ENCODE results near the gene CLMN. TPM values are rescaled to one million over a fixed set of nuclear protein-coding genes. Genes with fewer than 3 reads are reported as not detected.

CLMN gene
- polyA plus RNA-seq, 4 donors = 21.1 to 27.5 (median 24.8) TPM

DNA sequence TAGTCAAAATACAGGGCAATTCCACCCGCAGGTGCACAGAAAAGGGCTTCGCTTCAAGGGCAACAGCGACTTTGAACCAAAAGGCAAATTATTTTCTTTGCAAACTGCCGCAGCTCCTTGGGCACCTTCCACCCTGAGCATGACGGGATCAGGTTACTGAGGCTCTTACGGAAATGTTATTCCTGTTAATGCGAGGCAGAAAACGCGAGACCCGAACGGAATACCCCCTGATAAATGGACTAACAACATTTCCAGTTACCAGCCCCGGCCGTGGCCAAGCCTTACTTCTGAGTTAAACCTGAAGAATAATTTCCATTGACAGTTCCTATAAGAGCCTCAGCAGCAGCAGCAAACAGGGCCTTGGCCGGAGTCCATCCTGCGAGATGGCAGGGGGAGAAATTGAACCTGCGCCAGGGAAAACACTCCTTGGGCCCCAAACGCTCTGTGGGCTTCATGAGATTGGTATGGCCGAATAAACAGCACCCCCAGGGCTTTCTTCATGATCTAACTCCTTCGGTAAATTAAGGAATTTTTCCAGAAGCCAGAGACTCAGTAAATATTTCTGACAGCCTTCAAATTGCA lies 92.3 kb downstream of the CLMN start:
- peak in 1 of 4 donors; percentile 56 for DNase-seq (ENCODE audit: low read depth in 4 of 4, low spot score in 3 of 4)

DNA sequence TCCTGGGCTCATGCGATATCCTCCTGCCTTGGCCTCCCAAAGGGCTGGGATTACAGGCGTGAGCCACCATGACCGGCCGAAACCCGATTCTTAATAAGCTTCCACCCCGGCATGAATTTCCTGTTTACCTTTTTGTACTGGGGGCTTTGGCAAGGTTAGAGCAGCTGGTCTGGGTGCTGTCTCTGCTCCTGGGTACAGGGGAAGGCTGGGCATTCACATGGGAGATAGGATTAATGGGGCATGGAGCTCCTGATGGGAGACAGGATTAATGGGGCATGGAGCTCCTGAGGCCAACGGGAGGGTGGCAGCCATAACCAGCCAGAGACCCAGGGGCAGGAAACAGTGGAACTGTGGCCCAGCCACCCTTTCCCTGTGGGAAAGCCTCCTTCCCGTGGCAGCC lies 92.9 kb downstream of the CLMN start:
- peak in 3 of 4 donors; percentile 48 to 75 (median 69) for DNase-seq (ENCODE audit: low read depth in 4 of 4, low spot score in 3 of 4)

DNA sequence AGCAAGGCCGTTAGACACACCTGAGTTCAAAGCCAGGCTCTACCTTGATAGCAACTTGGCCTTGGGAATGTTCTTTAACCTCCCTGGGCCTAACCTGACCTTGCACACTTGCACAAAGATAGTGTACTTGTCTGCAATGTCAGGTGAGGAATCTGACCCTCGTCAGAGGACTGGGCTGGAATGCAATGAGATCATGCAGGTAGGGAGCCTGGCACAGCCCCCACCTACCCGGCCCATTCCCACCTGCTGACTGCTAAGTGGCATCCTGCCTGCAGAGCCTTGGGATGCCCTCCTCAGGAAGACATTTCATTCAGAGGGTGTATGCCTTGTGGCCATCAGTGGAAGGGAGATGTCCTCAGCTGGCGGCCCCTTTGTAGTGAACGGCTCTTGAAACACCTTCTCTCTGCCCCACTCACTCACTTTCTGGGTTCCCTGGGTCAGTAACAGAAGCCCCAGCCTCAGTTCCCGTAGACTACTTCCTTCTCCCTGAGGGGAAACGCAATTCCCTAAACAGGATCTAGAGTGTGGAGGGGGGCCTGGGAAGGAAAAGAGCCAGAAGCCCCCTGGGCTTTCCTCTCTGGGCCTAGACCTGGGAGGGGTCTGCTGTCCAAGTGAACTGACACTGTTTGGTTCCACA lies 94.3 kb downstream of the CLMN start:
- DNase-seq (ENCODE audit: low read depth in 4 of 4, low spot score in 3 of 4) = no peak

DNA sequence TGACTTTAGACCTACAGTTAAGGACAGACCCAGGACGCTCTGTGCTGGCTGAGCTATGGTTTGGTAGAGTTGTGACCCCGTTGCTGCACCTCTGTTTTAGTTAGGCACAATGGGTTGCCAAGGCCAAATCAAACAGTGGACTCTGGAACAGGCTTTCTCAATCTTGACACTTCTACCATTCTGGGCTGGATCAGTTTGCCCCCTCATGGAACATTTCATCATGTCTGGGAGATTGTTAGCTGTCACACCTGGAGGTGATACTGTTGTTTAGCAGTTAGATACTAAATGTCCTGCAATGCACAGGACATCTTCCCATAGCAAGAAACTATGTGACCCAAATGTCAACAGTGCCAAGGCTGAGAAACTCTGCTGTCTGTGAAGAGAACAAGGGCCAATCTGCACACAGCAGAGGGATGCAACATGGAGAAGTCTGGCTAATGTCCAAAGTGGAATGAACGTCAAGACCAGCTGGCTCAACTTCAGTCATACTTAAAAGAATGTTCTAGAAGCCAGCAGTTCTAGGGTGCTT lies 96.8 kb downstream of the CLMN start:
- DNase-seq (ENCODE audit: low read depth in 4 of 4, low spot score in 3 of 4) = no peak

DNA sequence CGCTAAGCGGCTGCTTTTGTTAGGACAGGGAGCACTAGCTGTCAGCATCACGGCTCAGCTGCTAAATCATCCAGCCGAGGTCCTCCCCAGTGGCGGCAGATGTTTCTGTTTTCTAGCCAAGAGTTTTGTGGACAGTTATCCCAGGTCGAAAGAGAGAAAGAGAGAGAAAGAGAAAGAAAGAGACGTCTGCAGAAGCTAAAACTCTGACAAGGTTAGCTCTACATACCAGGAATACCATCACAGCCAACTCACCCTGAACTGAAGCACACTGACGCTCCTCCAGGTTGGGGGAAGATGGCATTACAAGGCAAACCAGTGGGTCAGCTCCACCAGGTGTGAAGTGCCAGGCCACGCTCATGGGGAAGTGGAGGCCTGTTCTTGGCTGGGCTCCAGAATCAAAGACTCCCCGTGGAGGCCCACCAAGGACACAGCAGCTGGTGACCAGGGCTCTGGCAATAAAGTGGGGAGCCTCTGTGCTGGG lies 97.5 kb downstream of the CLMN start:
- DNase-seq (ENCODE audit: low read depth in 4 of 4, low spot score in 3 of 4) = no peak

DNA sequence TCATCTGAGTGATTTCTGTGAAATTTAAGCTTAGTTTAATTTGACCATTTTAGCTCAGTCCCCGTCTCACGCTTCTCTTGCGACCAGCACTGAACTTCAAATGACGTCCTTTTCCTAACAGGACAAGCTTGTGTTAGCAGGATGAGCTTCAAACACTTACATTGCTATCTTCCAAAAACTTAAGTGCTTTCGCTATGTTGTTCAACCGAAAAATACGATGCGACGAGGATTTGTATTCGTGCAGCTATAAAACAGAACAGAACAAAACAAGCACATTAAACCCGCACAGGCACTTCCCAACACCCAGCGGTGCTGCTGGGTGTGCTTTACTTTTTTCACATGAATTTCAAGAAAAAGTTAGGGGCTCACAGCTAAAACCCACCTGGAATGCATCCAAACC lies 98.2 kb downstream of the CLMN start:
- DNase-seq (ENCODE audit: low read depth in 4 of 4, low spot score in 3 of 4) = no peak

DNA sequence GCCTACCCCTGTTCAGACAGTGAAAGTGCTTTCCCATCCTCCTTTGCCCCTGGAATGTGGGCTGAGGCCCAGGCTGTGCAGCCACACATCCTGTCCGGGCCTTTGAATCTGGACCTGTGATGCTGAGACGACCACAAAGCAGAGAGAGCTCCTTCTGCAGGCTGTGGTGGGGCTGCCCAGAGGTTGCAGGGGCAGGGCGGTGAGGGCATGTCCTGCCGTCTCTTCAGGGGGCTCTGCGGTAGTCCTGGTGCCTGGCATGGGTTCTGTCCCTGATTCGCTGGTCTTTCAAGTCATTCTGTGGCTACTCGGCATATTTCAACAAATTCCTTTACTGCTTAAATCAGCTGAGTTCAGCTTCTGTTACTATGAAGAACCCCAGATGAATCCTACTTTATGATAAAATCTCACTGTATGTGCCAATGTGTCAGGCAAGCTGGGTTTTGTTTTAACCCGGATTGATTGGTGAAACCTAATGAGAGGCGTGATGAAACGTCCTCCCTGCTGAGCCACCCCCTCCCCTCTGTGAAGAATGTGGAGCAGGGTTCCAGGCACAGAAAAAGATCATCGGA lies 99.0 kb downstream of the CLMN start:
- DNase-seq (ENCODE audit: low read depth in 4 of 4, low spot score in 3 of 4) = no peak

DNA sequence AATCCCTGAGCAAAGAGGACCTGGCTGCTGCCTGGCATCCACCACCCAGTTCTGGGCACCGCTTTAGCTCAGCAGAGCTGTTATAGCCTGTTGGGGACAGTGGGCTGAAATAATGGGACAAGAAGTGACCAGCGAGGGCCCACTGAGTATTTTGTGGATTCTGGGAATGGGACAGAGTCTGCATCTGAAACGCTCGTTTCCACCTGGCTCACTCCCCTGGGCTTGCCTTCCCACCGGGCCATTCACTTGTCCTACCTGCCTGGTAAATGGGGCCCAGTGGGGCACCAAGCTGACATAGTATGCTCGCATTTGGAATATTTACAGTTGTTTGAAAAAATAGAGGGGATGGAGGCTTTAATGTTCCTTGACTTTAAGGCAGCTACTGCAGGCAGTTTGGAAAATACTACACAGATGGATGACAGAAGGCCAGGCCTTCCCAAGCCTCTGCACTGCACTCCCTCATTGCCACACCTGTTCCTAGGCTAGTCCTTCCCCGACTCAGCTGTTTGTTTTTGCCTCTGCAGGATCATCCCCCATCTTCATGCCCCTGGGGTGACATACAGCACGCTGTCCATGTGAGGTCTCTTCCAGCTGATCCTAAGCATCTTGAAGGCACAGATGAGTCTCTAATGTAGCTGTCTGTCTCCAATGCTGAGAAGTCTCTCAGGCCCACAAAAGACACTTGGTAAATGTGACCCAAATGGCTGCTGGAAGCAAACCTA lies 101.1 kb downstream of the CLMN start:
- no peak for DNase-seq (ENCODE audit: low read depth in 4 of 4, low spot score in 3 of 4)

DNA sequence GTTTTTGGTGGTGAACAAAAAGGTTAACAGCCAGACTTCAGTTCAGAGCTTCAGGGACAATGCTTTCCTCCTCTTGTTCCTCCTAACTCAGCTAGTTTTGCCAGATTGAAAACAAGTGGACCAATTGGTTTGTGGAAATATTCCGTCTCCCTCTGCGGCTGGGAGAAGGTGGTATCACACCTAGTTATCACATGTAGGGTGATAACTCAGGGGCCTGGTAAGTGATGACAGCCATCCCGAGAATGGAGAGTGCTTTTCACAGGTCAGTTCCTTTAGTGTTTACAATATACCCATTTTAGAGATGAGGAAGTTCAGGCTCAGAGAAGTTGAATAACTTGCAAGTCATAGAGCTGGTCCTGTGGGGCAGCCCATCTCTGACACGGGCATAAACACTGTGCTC lies 101.7 kb downstream of the CLMN start:
- DNase-seq (ENCODE audit: low read depth in 4 of 4, low spot score in 3 of 4) = no peak

DNA sequence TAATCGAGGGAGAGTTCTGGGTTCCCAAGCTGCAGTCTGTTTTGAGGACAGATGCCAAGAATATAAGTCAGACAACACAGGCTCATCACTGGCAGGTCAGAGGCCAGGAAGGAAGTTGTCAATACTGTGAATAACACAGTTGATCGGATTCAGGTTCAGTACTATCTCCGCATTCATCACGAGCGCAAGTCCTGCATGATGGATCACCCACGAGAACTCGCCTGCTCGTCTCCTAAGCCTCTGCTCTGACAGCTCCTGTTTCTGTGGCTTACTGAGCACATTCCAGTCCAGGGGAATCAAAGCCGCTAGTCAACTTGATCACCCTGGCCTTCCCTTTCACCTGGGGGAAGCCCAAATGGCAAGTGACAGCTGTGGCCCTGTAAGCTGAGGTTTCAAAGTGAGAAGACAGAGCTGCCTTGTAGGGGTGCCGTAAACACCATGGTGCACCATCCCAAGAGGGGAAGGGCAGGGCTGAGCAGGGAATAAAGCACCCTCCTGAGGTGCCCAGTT lies 102.3 kb downstream of the CLMN start:
- no peak for DNase-seq (ENCODE audit: low read depth in 4 of 4, low spot score in 3 of 4)

DNA sequence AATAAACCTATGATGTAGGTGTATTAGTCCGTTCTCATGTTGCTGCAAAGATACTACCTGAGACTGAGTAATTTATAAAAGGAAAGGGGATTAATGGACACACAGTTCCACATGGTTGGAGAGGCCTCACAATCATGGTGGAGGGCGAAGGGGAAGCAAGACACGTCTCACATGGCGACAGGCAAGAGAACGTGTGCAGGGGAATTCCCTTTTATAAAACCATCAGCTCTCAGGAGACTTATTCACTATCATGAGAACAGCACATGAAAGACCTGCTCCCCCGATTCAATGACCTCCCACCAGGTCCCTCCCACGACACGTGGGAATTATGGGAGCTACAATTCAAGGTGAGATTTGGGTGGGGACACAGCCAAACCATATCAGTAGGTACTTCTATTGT lies 103.7 kb downstream of the CLMN start:
- DNase-seq (ENCODE audit: low read depth in 4 of 4, low spot score in 3 of 4) = no peak

DNA sequence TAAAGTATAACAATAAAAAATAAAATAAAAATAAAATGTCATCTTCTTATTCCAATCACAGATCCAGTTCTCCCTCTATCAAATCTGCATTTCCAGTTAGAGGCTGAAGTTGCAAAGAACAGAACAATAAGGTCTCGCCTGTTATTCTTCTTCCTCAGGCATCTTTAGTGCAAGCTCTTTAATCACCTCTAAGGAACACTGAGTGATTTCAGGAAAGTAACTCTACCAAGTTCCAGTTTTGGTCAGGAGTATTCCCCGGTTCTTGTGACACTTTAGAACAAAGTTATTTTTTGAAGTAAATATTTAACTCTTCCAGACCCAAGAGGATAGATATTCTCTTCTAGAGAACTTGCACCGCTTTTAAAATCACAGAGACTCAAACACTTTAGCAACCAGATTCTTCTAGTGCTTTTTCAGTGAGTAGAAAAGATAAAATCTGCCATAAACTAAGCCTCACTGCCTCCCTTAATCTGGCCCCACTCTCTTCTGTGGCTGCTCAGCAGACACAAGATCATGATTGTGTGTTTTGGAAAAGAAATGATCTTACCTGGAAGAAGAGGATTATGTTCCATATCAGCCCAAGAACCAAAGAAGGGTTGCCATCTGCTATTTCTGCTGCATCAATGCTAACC lies 104.5 kb downstream of the CLMN start:
- no peak for DNase-seq (ENCODE audit: low read depth in 4 of 4, low spot score in 3 of 4)

DNA sequence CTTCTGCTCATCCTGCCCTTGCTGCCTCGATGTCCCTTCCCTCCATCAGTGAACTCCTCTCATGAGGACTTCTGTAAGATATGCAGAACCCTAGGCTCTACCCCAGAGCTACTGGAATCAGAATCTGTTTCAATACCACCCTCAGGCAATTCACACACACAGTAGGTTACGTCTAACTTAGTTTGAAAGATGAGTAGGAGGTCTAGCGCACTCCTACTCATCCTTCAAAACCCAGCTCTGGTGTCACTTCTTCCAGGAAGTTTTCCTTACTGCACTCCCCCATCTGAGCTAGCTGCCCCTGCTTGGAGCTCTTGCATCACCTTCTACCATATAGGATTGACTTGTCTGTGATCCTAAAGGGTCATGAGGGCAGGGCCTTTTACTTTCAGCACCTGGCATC lies 105.9 kb downstream of the CLMN start:
- no peak for DNase-seq (ENCODE audit: low read depth in 4 of 4, low spot score in 3 of 4)

DNA sequence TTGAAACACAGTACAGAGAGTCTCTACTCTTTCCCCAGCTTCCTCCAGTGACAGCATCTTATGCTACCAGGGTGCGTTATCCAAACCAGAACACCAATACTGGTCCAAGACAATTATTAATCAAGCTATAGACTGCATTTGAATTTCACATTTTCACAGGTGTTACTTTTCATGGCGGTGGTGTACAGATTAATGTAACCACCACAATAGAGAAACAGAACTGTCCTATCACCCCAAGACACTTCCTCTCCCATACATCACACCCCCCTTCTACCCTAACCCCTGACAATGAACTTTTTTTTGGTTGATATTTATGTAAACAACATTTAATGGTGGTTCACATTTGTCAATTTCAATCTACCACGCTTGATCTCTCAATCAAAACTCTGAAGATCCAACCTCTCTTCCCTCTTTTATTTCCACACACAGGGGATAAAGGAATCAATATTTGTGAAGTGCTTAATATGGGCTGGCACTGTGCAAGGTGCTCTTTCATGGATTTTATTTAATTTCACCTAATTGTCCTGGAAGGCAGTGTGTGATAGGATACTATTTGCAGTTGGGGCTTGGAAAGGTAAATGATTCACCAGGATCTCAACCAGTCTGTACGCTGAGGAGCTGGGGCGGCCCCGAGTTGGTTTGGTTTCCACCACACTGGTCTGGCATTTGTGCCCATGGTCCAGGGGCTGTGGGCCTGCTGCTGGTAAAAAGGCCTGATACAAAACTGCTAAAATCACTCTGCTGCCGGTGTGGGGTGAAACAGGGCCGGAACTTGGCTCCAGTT lies 107.8 kb downstream of the CLMN start:
- DNase-seq (ENCODE audit: low read depth in 4 of 4, low spot score in 3 of 4) = no peak

DNA sequence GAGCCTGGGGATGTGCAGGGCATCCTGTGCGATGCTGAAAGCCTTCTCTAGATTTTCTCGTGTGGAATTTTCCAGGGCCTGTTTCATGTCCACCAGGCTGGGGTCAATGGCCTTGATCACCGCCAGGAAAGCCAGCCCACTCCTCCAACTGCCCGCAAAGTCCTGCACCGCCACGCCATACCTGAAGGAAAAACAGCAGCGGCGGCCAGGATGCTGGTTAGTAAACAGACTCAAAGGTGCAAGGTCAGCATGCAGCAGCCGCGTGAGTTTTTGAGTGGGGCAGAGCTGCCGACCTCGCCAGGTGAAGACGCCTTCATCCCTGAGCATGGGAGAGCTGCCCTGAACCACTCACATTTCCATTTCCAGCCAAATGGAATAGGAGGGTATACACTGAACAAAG lies 109.0 kb downstream of the CLMN start:
- no peak for DNase-seq (ENCODE audit: low read depth in 4 of 4, low spot score in 3 of 4)

DNA sequence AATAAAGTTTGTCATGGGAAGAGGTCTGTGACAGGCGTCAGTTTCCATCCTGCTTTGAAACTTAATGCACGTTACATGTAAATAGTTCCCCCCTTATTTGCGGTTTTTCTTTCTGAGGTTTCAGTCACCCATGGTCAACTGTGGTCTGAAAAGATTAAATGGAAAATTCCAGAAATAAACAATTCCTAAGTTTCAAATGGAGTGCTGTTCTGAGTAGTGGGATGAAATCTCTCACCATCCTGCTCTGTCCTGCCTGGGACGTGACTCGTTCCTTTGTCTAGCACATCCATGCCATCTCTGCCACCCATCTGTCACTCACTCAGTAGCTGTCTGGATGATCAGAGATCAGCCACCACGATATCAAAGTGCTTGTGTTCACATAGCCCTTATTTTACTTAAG lies 111.1 kb downstream of the CLMN start:
- DNase-seq (ENCODE audit: low read depth in 4 of 4, low spot score in 3 of 4) = no peak

DNA sequence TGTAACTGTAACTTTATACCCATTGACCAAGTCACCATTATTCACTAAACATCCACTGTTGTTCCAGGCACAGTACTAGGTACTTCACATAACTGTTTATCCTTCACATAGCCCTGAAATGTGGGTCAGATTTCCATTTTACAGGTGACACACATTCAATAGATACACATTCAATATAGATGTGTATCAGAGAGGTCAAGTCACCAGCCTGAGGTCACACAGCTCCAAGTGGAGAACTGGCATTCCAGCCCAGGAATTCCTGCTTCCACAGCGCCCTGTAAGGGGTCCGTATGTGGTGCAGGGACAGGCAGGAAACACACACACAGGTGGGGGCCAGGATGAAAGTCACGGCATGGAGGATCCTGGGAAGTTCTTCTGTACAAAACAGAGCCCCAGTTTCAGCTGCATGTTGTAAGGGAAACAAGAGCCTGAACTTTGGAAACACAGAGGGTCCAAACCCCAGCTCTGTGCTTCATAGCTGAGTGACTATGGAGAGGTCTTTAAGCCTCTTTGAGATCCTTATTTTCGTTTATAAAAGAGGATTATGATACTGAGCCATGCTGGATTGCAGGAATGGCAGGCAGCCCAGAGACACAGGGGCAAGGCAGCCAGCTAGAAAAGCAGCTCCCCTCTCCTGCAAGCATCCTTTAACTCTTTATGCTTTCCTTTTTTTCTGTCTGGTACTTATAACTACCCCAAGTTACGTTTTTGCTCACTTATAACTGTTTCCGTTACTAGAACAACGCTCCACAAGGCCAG lies 112.1 kb downstream of the CLMN start:
- no peak for DNase-seq (ENCODE audit: low read depth in 4 of 4, low spot score in 3 of 4)

DNA sequence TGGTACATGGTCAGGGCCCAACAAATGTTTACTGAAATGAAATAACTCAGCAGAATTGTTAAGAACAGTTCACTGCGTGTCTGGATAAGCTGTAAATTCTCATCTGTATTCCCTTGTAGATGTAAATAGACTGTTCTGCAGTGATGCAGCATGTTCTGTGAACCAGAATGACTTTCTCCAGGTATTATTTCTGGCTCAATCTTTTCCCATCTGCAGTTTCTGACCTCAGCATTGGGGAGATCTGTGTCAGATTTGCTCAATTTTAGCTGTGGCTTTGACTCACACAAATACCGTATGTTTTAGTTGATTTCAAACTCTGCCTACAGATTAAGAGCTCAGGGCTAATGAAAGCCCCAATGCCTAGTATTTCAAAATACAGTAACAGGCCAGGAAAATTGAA lies 113.2 kb downstream of the CLMN start:
- no peak for DNase-seq (ENCODE audit: low read depth in 4 of 4, low spot score in 3 of 4)

DNA sequence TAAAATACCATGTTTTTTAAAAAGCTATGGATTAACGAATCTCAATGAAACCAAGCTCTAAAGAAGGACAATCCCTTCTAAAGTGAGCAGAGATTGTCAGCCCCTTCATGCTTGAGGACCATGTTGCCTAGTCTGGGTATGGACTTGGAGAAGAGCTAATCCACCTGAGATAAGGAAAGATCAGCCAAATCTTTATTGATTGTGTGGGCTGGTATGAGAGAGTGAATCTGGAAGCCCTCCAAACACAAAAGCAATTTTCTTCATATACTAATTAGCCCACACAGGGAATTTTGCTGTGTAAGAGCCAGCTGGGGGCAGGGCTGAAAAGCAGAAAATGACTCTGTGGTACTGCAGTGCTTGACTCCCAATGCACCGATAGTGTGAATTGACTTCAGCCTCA lies 115.0 kb downstream of the CLMN start:
- no peak for DNase-seq (ENCODE audit: low read depth in 4 of 4, low spot score in 3 of 4)
